LoVo (cell line): Measurements from ENCODE around the gene PLEKHG1.

Experiments
- DNase-seq: peaks from one replicate; pipeline ENCODE4 v3.0.0-alpha.2; 2016; ENCODE audit warnings: low spot score

The PLEKHG1 gene

DNA sequence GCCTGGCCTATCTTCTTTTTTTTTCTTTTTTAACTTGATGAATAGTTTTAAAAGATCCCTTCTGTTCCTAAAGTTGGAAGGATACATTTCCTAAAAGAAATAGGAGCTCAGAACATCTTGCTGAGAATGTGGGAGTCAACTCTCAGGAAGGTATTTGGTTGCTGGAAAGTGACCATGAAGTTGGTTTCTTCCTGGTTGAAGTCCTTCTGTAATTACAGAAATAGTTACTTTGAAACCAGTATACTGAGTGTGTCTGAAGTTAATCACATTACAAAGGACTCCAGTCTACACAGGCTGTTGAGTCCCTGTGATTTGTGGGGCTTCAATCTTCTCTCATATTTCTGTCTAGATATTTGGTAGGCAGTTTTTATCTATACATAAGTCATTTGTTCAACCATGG is 9.8 kb upstream of the PLEKHG1 start:
- no peak for DNase-seq

DNA sequence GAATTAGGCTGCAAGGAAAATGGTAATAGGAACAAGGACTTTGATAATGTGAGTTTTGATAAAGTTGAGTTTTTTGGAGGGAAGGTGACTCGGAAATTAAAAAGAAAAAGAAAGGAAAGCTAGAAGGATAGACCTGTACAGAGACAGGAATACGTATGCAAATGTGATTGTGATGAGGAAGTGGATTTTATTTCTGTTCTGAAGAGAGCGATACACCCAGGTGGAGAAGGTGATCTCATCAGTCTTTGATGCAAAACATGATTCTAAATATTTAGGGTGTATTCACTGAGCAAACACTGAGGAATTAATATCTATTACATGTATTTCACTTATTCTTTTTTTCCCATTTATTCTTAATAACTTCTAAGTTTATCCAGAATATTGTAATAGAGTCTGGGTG is 9.2 kb upstream of the PLEKHG1 start:
- DNase-seq: no peak

DNA sequence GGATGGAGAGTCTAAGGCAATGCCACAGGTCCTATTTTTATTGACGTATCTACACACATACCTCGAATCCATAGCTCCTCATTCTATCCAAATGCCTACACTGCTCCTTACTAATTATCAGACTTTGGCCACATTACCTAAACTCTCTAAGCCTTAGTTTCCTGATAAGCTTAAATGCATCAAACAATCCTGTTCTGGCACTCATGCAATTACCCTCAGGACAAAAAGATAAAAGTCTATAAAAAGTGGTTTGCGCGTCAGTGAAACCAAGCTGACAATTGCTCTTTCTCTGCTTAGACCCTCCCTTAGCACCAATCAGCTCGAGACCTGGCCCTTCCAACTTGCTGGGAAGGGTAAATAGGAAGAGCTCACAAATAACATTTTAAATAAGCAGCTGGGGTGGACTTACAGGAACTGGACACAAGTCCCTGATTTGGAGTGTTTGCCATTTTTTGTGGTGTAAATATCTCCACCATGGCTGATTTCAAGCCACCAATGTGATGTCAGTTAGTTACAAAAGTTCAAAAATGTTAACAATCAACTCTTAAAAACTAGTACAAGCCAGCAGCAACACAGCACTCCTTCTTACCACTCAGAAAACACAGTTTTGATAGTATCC is 7.2 kb upstream of the PLEKHG1 start:
- peak; percentile 82 for DNase-seq

DNA sequence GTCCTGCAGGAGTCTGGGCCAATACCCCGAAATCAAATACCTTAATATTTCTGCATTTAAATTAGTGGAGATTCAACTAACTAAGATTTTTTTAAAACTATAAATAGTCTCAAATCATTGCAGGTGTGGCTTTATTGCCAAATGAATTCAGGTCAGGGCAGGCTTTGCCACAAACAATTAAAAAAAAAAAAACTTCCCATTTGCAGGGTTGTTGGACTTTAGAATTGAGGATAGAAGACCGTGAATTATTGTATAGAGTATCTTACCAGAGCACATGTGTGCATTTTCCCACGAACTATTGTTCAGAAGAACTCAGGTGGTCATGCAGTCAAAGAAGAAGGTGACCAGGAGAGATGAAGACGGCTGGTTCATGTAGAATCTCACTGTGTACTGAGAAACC is 6.6 kb upstream of the PLEKHG1 start:
- no peak for DNase-seq

DNA sequence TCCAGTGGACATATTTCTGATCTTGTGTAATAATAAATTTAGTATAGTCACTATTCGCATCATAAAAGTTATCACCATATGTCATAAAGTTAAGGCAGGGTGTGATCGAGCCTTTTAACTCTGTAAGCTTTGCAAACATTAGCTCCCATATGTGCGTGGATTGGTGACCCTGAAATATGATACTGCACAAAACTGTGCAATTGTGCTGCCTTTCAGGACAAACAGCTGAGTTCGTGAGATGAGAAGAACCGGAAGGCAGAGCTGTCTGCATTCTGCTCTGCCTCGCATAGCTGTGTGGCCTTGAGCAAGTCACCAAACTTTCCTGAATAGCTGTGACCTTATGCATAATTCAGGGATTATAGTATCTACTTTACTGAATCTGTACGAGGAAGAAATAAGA is 3.2 kb upstream of the PLEKHG1 start:
- peak; percentile 28 for DNase-seq

DNA sequence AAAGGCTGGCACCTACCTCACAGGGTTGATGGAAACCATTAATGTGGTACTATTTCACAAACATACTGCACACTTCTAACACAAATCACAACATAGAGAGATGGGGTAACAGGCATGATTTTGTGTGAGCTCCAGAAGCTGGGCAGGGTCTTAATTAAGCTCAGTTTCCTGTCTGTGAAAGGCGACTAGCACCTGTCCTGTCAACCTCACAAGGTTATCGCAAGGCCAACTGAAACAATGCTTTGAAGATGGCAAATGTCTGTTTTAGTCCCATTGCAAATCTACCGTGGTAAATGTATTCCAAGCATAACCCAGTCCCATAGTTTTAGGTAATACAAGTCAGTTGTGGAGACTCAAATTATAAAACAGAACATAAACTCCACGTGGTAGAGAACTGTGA is 1.3 kb upstream of the PLEKHG1 start:
- DNase-seq: no peak

DNA sequence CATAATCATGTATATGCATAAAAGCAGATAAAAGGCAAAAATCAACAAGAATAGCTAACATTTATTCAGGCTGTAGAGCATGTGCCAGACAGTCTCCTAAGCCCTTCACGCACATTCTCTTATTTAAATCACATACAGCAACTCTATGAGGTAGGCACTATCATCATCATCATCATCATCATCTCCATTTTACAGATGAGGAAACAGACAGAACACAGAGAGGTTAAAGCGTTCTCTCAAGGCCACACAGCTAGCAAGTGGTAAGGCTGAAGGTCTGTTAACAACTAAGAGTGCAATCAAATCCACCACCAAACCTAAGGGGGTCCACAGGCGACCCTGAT is 857 bp upstream of the PLEKHG1 start:
- no peak for DNase-seq

DNA sequence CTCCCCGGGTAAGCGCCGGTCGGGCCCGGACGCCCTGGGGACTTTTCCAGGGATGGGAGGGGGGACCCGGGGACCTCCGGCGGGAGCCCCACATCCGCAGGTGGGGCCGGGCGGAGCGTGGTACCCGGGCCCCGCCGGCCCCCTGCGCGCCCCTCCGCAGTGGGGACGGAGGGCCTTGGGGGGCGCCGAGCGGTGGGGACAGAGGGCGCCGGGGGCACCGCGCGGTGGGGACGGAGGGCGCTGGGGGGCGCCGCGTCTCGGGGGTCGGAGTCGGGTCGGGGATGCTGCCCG is 270 bp downstream of the PLEKHG1 start:
- DNase-seq: no peak

DNA sequence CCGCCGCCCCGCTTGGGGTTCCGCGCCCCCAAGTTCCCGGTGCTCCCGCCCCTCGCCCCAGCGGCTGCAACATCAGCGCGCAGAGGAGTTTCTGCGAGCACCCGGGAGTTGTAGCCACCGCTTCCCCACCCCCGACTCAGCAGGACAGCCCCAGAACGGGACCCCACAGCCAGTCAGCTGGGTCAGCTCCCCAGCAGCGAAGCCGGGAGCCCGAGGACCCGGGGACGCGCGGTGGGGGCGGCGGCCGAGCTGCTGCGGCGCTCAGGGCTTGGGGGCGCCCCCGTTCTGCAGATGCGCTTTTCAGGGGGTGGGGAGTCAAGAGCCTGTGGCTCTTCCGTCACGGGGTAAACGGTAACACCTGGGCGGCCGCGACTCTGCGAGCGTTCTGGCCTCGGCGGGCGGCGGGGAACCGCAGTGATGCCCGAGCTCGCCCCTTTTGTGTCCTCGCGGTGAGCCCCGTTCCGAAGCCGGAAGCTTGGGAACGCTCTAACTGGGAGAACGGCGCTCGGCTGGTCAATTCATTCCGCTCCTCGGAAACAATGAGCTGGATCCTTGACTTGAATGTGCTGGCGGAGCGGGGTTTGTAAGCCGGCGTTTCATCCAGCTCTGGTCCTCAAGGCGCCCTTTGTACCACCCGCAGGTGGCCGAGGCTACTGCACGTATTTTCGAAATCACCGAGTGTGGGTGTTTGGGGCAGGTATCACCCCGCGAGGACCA is 774 bp downstream of the PLEKHG1 start:
- DNase-seq: peak; percentile 86

DNA sequence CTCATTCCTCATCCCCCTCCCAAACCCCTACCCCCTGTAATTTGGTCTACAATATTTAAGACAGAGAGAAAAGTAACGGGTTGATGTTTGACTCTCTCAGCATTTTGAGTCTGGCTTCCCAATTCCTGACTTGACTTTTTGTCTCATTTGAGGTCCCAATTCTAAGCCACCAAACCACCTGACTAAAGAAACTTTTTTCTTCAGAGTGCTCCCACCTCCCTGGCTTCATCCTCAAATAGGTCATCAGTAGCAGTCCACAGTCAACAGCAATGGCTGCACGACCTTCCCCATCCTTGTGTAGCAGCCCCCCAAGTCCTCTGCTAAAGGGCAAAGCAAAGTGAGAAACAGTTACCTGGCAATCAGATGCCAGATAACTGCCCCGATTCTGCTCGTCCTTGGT is 1.8 kb downstream of the PLEKHG1 start:
- DNase-seq: no peak

DNA sequence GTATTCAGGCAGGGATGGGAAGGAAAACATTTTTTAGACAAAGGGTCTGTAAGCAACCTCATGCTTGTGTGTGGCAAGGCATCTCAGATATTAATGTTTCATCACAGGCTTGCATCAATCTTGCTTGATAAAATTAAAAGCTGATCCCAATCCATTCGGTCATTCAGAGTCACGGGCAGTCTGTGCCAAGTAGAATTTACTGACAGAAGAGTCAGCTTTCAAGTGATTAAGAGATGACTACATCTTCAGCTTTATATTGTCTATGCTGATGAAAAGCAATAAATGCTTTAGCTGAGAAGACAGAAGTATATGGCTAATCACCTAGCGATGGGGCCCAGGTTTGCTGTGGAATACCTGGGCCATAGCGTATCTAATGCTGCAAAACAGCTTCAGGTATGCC is 3.5 kb downstream of the PLEKHG1 start:
- DNase-seq: no peak

DNA sequence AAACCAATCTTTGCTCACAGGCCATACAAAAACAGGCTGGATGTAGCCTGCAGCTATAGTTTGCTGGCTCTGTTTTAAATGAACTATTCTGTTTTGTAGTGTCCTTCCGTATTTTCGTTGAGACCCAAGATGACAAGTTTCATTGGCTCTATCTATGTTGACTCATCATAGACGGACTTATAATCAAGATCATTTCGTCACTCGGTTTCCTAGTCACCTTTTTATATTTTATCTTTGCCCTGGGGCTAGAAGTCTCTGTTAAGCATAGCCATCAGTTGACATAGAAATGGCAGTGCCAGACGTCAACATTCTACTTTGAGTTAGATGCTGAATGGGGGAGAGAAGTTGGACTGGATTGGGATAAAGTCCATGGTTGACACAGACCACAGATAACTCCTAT is 4.8 kb downstream of the PLEKHG1 start:
- DNase-seq: no peak

DNA sequence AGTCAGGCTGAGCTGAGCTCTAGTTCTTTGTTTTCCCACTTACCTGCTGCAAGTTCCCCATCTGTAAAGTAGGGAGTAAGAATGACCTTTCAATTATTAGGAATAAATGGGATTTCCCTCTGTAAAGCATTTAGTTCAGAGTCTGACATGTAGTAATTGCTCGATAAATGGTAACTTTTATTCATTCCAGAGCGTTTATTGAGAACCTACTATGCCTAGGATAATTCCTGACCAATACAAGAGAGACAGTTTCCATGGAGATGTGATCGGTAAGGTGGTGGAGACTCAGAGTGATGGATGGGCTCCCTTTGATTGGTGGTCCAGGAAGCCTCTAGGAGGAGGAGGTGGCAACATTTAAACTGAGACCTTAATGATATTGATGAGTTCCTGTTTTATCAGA is 5.6 kb downstream of the PLEKHG1 start:
- DNase-seq: no peak

DNA sequence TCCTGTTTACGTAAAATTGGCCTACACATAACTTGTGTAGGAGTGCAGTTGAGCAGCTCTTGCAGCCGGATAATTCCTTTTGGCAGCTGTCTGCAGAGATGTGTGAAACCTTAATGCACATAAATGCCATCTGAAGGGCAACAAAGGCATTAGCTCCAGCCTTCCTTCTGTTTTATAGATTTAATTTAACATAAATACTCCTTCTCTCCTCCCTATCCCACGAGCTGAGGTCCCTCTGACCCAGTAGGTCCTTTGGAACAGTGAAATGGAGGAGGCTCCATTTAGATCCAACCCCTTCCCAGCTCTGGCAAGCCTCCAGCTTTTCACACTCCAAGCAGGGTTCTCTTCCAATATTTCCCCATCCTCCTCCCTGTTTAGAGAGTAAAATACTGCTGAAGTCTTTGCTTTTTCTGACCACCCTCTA is 6.5 kb downstream of the PLEKHG1 start:
- no peak for DNase-seq

DNA sequence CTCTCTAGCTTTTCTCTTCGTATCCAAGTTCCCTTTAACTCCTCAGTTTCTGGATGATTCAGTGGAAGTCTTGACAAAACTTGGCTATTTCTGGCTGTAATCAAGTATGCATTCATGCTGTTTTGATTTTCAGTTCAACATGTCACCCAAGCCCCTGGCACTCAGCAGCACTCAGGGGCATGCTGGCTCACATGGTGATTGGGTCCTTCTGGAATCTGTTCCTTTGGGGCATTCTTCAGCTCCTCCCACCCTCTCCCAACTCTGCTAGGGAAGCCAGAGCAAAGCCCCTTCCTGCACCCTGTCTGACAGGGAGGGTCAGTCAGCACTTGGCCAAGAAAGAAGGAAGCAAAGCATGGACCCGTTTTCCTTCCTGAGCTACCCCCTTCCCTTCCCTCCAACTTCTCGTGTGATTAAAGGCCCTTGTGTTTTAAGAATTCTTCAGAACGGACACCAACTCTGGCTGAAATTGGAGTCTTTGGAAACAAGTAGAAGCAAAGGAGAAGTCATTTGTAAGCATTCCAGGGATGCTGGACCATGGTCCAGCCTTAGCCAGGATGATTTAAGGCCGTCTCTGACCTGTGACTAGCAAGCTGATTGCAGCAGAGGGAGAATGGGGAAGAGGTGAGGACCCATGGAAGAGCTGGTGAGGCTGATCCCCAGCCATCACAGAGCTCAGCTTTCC is 7.1 kb downstream of the PLEKHG1 start:
- no peak for DNase-seq

DNA sequence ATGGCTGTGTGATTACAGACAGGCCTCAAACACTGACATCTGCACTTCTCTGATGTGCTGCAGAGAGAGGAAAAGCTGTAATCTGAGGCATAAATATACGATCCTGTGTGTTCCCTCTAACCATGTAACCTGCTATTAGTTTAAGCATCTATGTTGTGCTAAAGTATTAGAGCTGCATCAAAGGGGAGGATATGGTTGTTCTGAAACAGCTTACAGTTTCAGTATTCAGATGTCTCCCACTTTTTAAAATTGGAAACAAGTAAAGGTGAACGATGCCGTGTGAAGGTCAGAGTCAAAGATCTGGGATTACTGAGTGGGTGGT is 7.6 kb downstream of the PLEKHG1 start:
- DNase-seq: no peak

DNA sequence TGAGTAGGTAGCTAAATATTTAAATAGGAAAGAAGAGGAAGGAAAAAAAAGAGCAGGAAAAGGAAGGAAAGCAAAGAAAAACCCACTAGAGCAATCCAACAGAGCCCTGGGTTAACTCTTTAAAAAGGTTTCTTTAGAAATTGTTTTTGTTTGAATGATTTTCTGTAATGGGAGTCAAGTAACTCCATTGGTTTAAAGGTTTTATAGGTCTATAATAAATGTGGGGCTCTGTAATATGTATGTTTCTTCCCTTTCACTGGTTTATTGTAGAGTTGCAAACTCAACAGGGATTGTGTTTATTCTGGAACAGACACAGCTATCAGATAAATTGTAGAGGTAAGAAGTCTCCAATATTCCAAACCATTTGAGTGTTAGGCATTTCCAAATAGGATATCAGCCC is 10.9 kb downstream of the PLEKHG1 start:
- no peak for DNase-seq

DNA sequence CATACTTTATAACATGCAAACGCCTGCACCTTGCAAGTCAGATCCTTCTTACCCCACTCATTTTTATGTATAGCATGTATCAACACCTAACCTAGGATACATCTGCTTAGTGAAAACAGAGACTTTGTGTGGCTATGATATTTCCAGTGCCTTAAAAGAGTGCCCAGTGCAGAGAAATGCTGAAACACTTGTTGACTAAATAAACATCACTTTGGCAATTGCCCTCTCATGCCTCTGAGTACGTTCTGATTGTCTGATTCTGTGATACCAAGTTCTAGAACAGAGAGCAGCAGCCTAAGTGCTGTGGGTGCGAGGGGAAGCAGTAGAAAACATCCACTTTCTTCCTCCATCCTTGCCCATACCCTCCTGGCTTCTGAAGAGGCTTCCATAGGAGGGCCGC is 13.6 kb downstream of the PLEKHG1 start:
- DNase-seq: no peak

DNA sequence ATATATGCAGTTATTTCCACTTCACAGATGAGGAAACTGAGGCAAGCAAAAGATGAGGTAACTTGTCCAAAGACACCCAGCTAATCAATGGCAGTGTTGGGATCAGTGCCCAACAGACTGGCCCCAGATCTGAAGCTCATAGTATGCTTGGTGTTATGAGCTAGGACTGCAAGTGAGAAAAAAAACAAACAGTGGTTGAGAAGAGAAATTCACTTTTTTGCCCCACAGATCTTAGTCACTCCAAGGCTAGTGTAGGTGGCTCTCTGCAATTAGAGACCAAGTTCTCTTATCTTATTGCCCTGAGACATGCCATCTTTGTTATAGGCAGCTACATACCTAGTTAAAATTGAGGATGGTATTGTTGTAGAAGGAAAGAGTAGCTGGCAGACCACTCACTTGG is 16.3 kb downstream of the PLEKHG1 start:
- DNase-seq: no peak

DNA sequence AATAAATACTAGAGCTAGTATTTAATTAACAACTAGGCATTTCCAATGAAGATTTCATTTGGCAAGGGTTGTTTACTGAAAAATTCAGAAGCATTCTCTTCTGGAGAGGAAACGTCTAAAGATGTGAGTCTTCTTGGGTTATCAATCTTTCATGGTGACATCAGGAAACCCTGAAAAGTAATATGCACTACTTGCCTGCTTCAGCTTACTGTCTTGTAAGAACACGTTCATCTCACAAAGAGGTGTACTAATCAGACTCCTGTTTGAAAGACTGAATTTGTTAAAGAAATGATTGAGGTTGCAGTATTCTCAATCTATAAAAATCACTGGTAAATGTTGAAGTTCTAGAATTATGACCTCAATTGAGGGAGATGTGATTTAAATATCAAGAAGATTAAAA is 16.9 kb downstream of the PLEKHG1 start:
- DNase-seq: no peak

DNA sequence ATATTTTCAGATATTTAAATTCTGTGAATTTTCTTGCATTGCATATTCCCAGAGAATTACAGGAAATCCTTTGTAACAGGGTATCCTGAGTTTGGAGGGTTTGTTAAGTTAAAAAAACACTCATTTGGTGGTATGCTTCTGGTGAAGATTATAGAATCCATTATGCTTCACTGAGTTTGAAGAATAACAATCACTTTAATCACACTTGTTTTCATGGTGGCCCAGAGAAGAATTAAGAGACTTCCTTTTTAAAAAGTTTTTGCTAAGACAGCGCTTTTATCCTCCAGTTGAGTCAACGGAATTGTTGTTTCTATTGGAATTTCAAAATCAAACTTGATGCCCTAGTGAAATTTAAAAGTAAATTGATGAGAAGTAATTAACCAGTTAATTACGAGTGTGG is 17.4 kb downstream of the PLEKHG1 start:
- DNase-seq: no peak

DNA sequence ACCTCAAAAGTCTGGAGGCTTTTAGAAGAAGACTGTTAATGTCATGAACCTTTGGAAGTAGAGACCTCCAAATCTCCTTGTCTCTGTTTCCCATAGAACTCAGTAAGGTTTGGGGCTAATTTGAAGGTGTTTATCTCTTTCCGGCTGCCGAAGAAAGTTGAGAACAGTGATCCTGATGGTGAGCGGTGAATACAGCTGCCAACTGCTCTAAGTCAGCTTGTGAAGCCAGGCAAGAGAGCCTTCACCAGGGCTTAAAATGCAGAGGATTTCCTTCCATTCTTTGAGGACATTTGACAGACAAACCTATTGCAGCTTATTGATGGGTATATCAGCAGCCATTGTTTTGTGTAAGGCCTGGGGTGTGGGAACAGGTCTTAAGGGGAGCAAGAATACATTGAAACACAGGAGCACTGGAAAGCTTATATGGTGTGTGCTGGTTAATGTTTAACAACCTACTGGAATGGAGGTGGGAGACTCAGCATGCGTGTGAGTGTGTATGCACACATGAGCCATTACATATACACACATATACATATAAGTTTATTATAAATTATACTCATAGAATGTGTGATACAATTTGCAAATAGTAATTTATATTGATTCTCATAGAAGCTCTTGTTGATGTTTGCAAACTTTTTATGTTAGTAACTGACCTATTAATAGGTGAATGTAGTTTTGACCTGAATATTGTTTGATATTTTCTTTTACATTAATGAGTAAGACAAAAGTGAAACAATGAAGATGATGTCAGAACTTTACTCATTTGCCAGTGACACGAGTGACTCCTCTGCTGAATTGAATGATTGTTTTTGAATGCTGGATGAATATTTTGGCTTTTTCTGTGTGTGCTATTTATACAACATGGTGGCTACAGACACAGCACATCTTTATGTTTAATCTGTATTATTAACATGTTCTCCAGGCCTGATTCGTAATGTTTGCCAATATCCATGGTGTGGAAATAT is 18.1 kb downstream of the PLEKHG1 start:
- no peak for DNase-seq

DNA sequence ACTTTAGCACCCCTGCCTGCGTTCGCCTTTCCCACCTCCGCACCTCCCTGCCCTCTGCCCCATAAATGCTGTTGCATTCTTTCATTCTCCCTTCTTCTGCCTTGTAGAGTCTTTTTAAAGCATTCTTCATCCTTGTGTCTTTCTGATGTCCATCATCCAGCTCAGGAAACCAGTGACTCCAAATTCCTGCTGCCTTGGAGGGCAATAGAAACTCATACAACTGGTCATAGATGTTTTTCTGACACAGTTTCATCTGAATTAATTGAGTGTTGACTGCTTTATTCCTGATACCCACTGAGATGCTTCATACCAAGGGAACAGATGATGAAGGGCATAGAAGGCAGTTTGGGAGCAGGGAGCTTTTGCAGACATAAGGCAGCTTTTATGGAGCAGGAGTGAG is 19.6 kb downstream of the PLEKHG1 start:
- no peak for DNase-seq
